Sigmoid colon (tissue), 7 donors: ENCODE data around the gene CRIP3. TPM values are rescaled to one million over a fixed set of nuclear protein-coding genes. Genes with fewer than 3 reads are reported as not detected.

Experiments used
- DNase-seq: peaks from one replicate; pipeline ENCODE4 v3.0.0-alpha.2; 2019
- H3K27ac ChIP-seq, 4 donors: fragments of 200-600 bp; sonication (generic); one replicate each; pipeline ENCODE4 v1.5.1; 2016 to 2019; ENCODE audit warnings: mild to moderate bottlenecking in 1 of 4
- H3K27me3 ChIP-seq, 3 donors: fragments of 200-600 bp; sonication (generic); one replicate each; pipeline ENCODE4 v1.5.1; 2019; ENCODE audit warnings: mild to moderate bottlenecking in 1 of 3
- H3K36me3 ChIP-seq, 4 donors: fragments of 200-600 bp; sonication (generic); one replicate each; pipeline ENCODE4 v1.5.1; 2016 to 2019
- H3K4me1 ChIP-seq, 4 donors: fragments of 200-600 bp; sonication (generic); one replicate each; pipeline ENCODE4 v1.5.1; 2017 to 2019
- H3K4me3 ChIP-seq, 4 donors: fragments of 200-600 bp; sonication (generic); one replicate each; pipeline ENCODE4 v1.5.1; 2017 to 2019; ENCODE audit warnings: mild to moderate bottlenecking in 2 of 4, moderate library complexity in 1 of 4
- H3K9me3 ChIP-seq, 4 donors: fragments of 200-600 bp in 3 of 4; sonication (generic) in 3 of 4; one replicate each; pipeline versions ENCODE4 v1.5.1 to v1.6.1; 2013 to 2019
- EP300 ChIP-seq, 4 donors: sonication (generic); formaldehyde crosslinking; IDR thresholded peaks; one replicate each; pipeline ENCODE4 v1.6.1; 2017; ENCODE audit warnings: antibody characterized with exemption in 4 of 4
- POLR2A ChIP-seq, 2 donors: fragments of 450-650 bp; IDR thresholded peaks; one replicate each; pipeline ENCODE4 v1.6.1; 2016; ENCODE audit warnings: antibody characterized with exemption in 2 of 2, mild to moderate bottlenecking in 2 of 2, moderate library complexity in 2 of 2
- POLR2AphosphoS5 ChIP-seq, 4 donors: sonication (generic); formaldehyde crosslinking; IDR thresholded peaks; one replicate each; pipeline ENCODE4 v1.6.1; 2017; ENCODE audit warnings: antibody characterized with exemption in 4 of 4
- WGBS, 2 donors: extraction: QIAGEN DNeasy Blood & Tissue Kit; methylation state at CpG; one replicate each; pipeline ENCODE4 v1.1.7; 2013; 5-methylcytosine and 5-hydroxymethylcytosine counted together
- intact Hi-C: fragments of 100-400 bp; cut with DNase I; formaldehyde crosslinking; loops from one replicate; pipeline ENCODE4 v1.15.1; 2023
- polyA plus RNA-seq, 3 donors: library from polyadenylated mRNA; stranded (reverse); fragments of 200-250 nt; gene quantifications; one replicate each; pipeline ENCODE4 v1.2.3, GENCODE V29; 2013
- total RNA-seq, 4 donors: library from RNA; depleted of rRNA; stranded (reverse); fragments of >200 nt; gene quantifications; one replicate each; pipeline ENCODE4 v1.1.0, GENCODE V29; 2016
- TF ChIP-seq, protein P1 (sequence below), 4 experiments: fragments of 450-650 bp in 3 of 4; fragments of 200-600 bp in 1 of 4; IDR thresholded peaks; one replicate each; pipeline ENCODE4 v1.5.1; 2016 to 2019; ENCODE audit warnings: antibody characterized with exemption in 4 of 4, mild to moderate bottlenecking in 3 of 4, moderate library complexity in 2 of 4
- donor health status: healthy with polysubstance abuse.
- donor health status: Bipolar disorder and iron deficiency.
- donor health status: healthy.

CRIP3 gene
- total and polyA plus RNA-seq, 7 donors = 5.2 TPM; not detected in 6

DNA sequence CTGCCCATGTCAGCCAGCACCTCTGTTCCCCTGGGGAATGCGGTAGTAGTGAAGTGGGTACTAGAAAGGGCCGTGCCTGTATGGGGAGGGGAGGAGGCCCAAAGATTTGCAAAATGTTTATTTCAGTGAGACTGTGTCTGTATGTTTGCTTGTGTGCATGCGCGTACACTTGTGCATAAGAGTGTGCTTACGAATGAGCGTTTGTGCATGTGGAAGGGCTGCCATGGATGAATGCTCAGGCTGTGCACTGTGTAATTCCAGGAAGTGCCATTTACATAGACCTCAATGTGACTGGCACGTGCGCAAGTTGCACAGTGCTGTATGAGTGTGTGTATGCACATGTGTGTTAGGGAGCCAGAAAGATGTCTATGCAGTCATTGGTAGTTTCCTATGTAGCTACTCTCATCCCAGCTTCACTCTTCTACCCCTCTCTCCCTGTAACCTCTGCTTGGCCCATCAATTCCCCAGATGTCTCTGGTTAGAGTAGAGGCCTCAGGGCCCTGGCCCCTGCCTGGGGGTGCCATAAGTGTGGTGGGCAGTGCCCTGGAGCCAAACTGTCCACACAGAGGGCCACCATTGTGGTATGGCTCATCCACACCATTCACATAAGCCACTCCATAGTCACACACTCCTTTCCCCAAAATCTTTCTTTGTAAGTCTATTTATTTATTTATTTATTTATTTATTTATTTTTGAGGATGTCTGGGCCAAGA, 37.4 kb downstream of the CRIP3 start:
- no peaks in the 10 kb centered on the region for H3K9me3 ChIP-seq
- peaks cover 0 to 44% (median 40%) of the 10 kb centered on the region in 4 donors for H3K4me1 ChIP-seq
- 84 to 88% methylated on average over 8 of the region's 8 CpGs for WGBS, 2 donors
- no peaks in the 10 kb centered on the region for H3K36me3 ChIP-seq
- no peak for DNase-seq
- TF ChIP-seq, protein P1, sequence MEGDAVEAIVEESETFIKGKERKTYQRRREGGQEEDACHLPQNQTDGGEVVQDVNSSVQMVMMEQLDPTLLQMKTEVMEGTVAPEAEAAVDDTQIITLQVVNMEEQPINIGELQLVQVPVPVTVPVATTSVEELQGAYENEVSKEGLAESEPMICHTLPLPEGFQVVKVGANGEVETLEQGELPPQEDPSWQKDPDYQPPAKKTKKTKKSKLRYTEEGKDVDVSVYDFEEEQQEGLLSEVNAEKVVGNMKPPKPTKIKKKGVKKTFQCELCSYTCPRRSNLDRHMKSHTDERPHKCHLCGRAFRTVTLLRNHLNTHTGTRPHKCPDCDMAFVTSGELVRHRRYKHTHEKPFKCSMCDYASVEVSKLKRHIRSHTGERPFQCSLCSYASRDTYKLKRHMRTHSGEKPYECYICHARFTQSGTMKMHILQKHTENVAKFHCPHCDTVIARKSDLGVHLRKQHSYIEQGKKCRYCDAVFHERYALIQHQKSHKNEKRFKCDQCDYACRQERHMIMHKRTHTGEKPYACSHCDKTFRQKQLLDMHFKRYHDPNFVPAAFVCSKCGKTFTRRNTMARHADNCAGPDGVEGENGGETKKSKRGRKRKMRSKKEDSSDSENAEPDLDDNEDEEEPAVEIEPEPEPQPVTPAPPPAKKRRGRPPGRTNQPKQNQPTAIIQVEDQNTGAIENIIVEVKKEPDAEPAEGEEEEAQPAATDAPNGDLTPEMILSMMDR (IDR thresholded peaks at IDR 0.05) = no peak
- TF ChIP-seq POLR2AphosphoS5 (IDR thresholded peaks at IDR 0.05) = no peak
- TF ChIP-seq POLR2A (IDR thresholded peaks at IDR 0.05) = no peak
- no peak for TF ChIP-seq EP300 (IDR thresholded peaks at IDR 0.05)
- intact Hi-C loops = no loop called here
- H3K4me3 ChIP-seq = no peak overlapping the region
- H3K27ac ChIP-seq = peak overlapping the region; percentile 72 to 92 (median 76)
- peaks cover 0 to 21% (median 14%) of the 10 kb centered on the region in 3 donors for H3K27me3 ChIP-seq

DNA sequence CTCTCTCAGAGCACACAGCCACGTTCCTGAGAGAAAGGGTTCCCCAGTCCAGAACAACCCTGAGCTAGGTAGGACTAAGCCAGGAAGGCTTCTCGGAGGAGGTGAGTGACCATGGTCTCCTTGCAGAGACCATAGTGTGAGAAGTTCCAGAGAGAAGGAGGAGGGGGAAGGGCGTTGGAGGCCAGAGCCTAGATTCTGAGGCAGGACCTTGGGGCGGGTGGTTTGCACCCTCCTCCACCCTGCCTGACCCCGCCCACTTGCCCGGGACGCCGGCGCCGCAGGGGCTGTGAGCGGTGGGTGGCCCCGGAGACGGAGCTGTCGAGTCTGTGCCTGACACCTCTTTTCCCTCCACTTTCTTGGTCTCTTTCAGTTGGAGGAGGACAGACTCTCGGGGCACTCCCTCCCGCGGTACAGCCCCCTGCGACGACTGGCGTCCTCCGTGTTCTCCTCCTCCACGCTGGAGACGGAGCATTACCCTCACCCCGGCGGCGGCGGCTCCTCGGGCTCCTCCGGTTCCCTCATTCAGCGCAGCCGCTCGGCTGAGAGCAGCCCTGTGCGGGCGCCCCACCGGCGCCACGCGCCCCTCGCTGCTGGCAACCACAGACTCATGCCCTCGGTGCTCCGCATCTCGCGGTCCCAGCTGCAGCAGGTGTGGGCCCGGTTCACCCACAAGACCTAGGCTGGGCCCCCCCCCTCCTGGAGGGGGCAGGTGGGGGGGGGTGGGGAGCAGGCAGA, 39.2 kb downstream of the CRIP3 start:
- WGBS, 2 donors = 2 to 4% methylated on average over 44 of the region's 44 CpGs
- Histone ChIP-seq H3K4me3 (peak overlapping the region; percentile 10 to 48 (median 39)), H3K27ac (peak overlapping the region; percentile 72 to 92 (median 76)), H3K27me3 (peaks cover 0 to 4% (median 4%) of the 10 kb centered on the region in 3 donors), H3K36me3 (no peaks in the 10 kb centered on the region), H3K9me3 (no peaks in the 10 kb centered on the region), H3K4me1 (peaks cover 0 to 27% (median 25%) of the 10 kb centered on the region in 4 donors)
- DNase-seq = no peak
- TF ChIP-seq, protein P1 (IDR thresholded peaks at IDR 0.05) = no peak
- TF ChIP-seq POLR2A (IDR thresholded peaks at IDR 0.05) (no peak), POLR2AphosphoS5 (IDR thresholded peaks at IDR 0.05) (peak in 3 of 4 donors; percentile 12 to 29 (median 22))
- intact Hi-C loops = loop anchor here (5.0 to 10.0 kb wide), 2 partner anchors 155 to 238 kb away; partner anchors contain the start of gene ABCC10

GRCh38 chr6:43268782-43269272, 39.8 kb downstream of the CRIP3 start:
- H3K4me1 ChIP-seq = peaks cover 0 to 27% (median 25%) of the 10 kb centered on the region in 4 donors
- intact Hi-C loops = loop anchor here (5.0 to 10.0 kb wide), 2 partner anchors 156 to 238 kb away; partner anchors contain the start of gene ABCC10
- H3K9me3 ChIP-seq = no peaks in the 10 kb centered on the region
- H3K36me3 ChIP-seq = no peaks in the 10 kb centered on the region
- no peak for DNase-seq
- H3K27me3 ChIP-seq = no peaks in the 10 kb centered on the region
- H3K4me3 ChIP-seq = peak overlapping the region in 2 of 4 donors; percentile 41 to 48
- WGBS, 2 donors = 72 to 73% methylated on average over 10 of the region's 10 CpGs
- H3K27ac ChIP-seq = peak overlapping the region; percentile 72 to 92 (median 76)
- no peak for TF ChIP-seq POLR2AphosphoS5 (IDR thresholded peaks at IDR 0.05)
- TF ChIP-seq, protein P1 (IDR thresholded peaks at IDR 0.05) = no peak
- no peak for TF ChIP-seq EP300 (IDR thresholded peaks at IDR 0.05)
- no peak for TF ChIP-seq POLR2A (IDR thresholded peaks at IDR 0.05)

DNA sequence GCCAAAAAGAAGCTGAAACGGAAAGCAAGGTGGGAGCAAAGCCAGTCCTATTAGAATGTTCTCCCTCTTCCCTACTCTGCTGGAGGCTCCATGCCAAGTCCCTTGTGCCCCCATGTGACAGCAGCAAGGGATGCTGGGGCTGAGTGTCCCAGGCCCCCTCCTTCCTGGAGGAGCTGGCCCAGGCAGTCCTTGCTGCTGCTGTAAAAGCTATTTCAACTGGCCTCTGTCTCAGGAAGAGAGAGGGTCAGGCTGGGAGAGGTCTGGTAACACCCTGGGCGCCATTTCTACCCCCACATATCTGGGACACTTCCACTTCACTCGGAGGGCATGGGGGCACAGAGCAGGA, 40.3 kb downstream of the CRIP3 start:
- H3K4me3 ChIP-seq = no peak overlapping the region
- WGBS, 2 donors = 70 to 73% methylated on average over 3 of the region's 3 CpGs
- peaks cover 0 to 27% (median 25%) of the 10 kb centered on the region in 4 donors for H3K4me1 ChIP-seq
- TF ChIP-seq POLR2A (IDR thresholded peaks at IDR 0.05) = no peak
- TF ChIP-seq POLR2AphosphoS5 (IDR thresholded peaks at IDR 0.05) = no peak
- TF ChIP-seq, protein P1 (IDR thresholded peaks at IDR 0.05) = no peak
- no peak for TF ChIP-seq EP300 (IDR thresholded peaks at IDR 0.05)
- peak overlapping the region; percentile 72 to 92 (median 76) for H3K27ac ChIP-seq
- H3K27me3 ChIP-seq = no peaks in the 10 kb centered on the region
- H3K9me3 ChIP-seq = no peaks in the 10 kb centered on the region
- intact Hi-C loops = loop anchor here (5.0 to 10.0 kb wide), 2 partner anchors 156 to 239 kb away; partner anchors contain the start of gene ABCC10
- DNase-seq = no peak
- no peaks in the 10 kb centered on the region for H3K36me3 ChIP-seq
